Motor neuron (in vitro differentiated cells): ENCODE data around the gene ADAMTS8. TPM values are rescaled to one million over a fixed set of nuclear protein-coding genes. Genes with fewer than 3 reads are reported as not detected.

Source experiments
- ATAC-seq, 8 experiments: fragments of 200-7000 bp; cut with Tn5 transposase; replicated peaks in 6 of 8; 2 replicates each; pipeline ENCODE4 v1.8.0; 2021; ENCODE audit warnings: mild to moderate bottlenecking in 8 of 8, moderate library complexity in 8 of 8
- H3K27ac ChIP-seq, 2 donors: fragments of 250-450 bp; sonication (Bioruptor Pico); 2 replicates each; pipeline ENCODE4 v1.9.0; 2021; ENCODE audit warnings: antibody characterized with exemption in 2 of 2, mild to moderate bottlenecking in 2 of 2, moderate library complexity in 1 of 2
- H3K4me1 ChIP-seq, 2 donors: fragments of 250-450 bp; sonication (Bioruptor Pico); replicated peaks in 1 of 2; 2 replicates each; pipeline ENCODE4 v1.6.1; 2021; ENCODE audit warnings: antibody characterized with exemption in 2 of 2, mild to moderate bottlenecking in 2 of 2, moderate library complexity in 1 of 2
- H3K4me3 ChIP-seq, 5 donors: fragments of 250-450 bp; sonication (Bioruptor Pico); 2 replicates each; pipeline ENCODE4 v1.9.0; 2021; ENCODE audit warnings: antibody characterized with exemption in 5 of 5, mild to moderate bottlenecking in 5 of 5, moderate library complexity in 4 of 5
- WGBS, 10 experiments: fragments of 450-650 bp; shearing (Covaris generic); methylation state at CpG; one replicate each; pipeline ENCODE4 v1.0.0; 2022; 5-methylcytosine and 5-hydroxymethylcytosine counted together
- in situ Hi-C, 9 experiments: fragments of 400-800 bp; cut with MboI; loops; one replicate each; pipeline ENCODE4 v1.15.0; 2021; ENCODE audit warnings: low sequenced_read_pairs in 9 of 9, low pct_unique_long_range_greater_than_20kb in 2 of 9; ENCODE audit not compliant: unreplicated experiment in 9 of 9
- total RNA-seq, 8 experiments: library from RNA; unstranded; fragments of 300-600 nt; gene quantifications; 2 replicates each; pipeline versions ENCODE4 v1.2.3 to v1.2.4, GENCODE V29; 2022

Gene ADAMTS8
- total RNA-seq, 8 experiments from 2014 or later, result 0.05 to 2.1 (median 0.22) TPM

DNA sequence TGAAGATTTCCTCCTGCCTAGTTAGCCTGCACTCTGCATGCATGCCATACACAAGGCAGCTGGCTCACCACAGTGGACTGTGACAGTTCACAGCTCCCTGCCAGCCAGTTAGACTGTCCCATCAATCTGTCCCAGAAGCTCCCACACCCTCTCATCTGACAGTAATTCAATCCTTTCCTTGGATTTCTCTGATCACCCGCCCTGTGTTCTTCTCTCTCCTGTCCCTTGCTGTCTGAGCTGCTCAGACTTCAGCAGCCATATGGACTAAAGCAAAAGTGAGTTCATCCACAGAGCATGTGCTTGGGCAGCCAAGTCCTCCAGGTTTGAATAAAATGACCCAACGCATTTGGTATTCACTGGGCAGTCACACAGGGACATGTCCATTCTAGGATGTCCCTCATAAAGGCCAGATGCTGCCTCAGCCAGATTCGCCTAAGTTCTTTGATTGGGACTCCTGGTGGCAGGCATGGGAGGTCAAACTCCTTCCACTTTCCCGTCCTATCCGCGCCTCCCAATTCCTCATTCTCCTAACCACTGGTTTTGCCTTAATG, 59.2 kb downstream of the ADAMTS8 start:
- Histone ChIP-seq H3K4me3 (no peak overlapping the region), H3K27ac (no peak overlapping the region), H3K4me1 (no peaks in the 10 kb centered on the region)
- 4 to 100% (median 70%) methylated on average over 1 to 4 of the region's 6 CpGs; no CpG with 5 or more reads in 3 of the 10 experiments for WGBS, 10 experiments
- peak in 4 of 8 experiments; percentile 19 to 93 (median 82) for ATAC-seq
- in situ Hi-C loops, result no loop called here

DNA sequence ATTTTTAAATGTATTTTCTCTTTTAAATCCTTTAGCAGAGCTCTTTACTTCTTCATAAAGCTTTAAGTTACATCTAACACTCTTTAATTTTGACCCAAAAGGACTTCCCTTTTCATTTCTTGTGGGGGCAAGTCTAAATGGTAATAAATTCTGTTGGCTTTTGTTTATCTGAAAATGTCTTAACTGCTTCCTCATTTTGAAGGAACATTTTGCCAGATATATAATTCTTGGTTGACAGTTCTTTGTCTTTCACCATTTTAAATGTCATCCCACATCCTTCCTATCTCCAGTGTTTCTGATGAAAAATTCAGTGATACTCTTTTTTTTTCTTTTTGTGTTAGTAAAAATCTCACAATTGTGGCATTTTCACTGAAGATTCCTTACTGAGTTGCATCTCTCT, 69.0 kb downstream of the ADAMTS8 start:
- no peak for ATAC-seq
- no peak overlapping the region for H3K27ac ChIP-seq
- no peaks in the 10 kb centered on the region for H3K4me1 ChIP-seq
- in situ Hi-C loops, result no loop called here
- no peak overlapping the region for H3K4me3 ChIP-seq

DNA sequence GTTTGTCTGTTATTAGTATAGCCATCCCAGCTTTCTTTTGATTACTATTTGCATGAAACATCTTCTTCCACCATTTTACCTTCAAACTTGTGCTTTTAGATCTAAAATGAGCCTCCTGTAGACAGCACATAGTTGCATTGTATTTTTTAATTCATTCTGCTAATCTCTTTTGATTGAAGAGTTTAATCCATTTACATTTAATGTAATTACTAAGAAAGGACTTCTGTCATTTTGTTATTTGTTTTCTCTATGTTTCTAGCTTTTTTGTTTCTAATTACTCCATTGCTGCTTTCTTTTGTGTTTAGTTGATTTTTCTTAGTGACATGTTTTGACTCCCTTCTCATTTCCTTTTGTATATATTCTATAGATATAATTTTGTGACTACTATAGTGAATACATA, 70.0 kb downstream of the ADAMTS8 start:
- in situ Hi-C loops, result no loop called here
- ATAC-seq, result no peak
- H3K4me1 ChIP-seq, result no peaks in the 10 kb centered on the region

More for the DNA sequence above, 70.0 kb downstream of the ADAMTS8 start:
- Histone ChIP-seq H3K4me3 (no peak overlapping the region), H3K27ac (no peak overlapping the region)

Other genes starting within 250 kb of the ADAMTS8 start
- gene ZBTB44, start 113.7 kb downstream of the ADAMTS8 start, total RNA-seq, result 10 to 100 TPM; 16.1 to 48.3 (median 20.8) TPM
- 10 to 100 TPM in 1 of 8 experiments, 1 to 10 TPM in 3, under 1 TPM in 4; 0.52 to 55.3 (median 1.1) TPM for gene ADAMTS15, start 20.0 kb upstream of the ADAMTS8 start, total RNA-seq